ENCODE results near the gene OGN. TPM values are rescaled to one million over a fixed set of nuclear protein-coding genes. Genes with fewer than 3 reads are reported as not detected.

Gene OGN
- total RNA-seq, 2 experiments from 2014 or later = not detected

GRCh38 chr9:92373167-92373566, 31.2 kb downstream of the OGN start:
- H2AFZ ChIP-seq (ENCODE audit: low read length) = no peak overlapping the region
- no peak overlapping the region for H3K27ac ChIP-seq (ENCODE audit: low read depth, low read length, poor library complexity, severe bottlenecking)
- POLR2A ChIA-PET = interaction anchor here (0.5 kb wide), 1 partner anchor 332 kb away, joined by 5 read pairs; no protein-coding TSS in a partner anchor
- H3K79me2 ChIP-seq (ENCODE audit: insufficient read depth, low read depth, low read length) = no peaks in the 10 kb centered on the region
- intact Hi-C loops (cut with micrococcal nuclease; ENCODE audit: unreplicated experiment) = no loop called here
- H3K9me3 ChIP-seq (ENCODE audit: low read length) = peaks cover 10% of the 10 kb centered on the region; the same call in 1 of the 2 replicates
- no peak for TF ChIP-seq EZH2phosphoT487 (IDR thresholded peaks at IDR 0.05; ENCODE audit: borderline replicate concordance, low read depth, low read length)
- TF ChIP-seq CTCF (conservative IDR thresholded peaks at IDR 0.05; ENCODE audit: low read length) = no peak
- no TSS peak for BruUV-seq (replicated peaks)
- H3K9me2 ChIP-seq (ENCODE audit: insufficient read depth, low read length) = no peaks in the 10 kb centered on the region
- H3K4me2 ChIP-seq (ENCODE audit: low read length) = no peak overlapping the region
- CTCF ChIA-PET (ENCODE audit: unreplicated experiment) = no interaction called here
- peak; percentile 4 for DNase-seq (ENCODE audit: low spot score)
- H4K20me1 ChIP-seq (ENCODE audit: insufficient read depth, low read length) = no peaks in the 10 kb centered on the region
- peaks cover 20% of the 10 kb centered on the region; the same call in 1 of the 2 replicates for H3K36me3 ChIP-seq (ENCODE audit: insufficient read depth, low read length)
- no peaks in the 10 kb centered on the region for H3K4me1 ChIP-seq (ENCODE audit: insufficient read depth, low read length, poor library complexity, severe bottlenecking)
- no peak overlapping the region for H3K4me3 ChIP-seq (ENCODE audit: low read depth, low read length, poor library complexity, severe bottlenecking)

- no peaks in the 10 kb centered on the region for H3K4me1 ChIP-seq (ENCODE audit: insufficient read depth, low read length, poor library complexity, severe bottlenecking)
- H2AFZ ChIP-seq (ENCODE audit: low read length) = no peak overlapping the region
- H3K27ac ChIP-seq (ENCODE audit: low read depth, low read length, poor library complexity, severe bottlenecking) = no peak overlapping the region
- no peak overlapping the region for H3K4me2 ChIP-seq (ENCODE audit: low read length)
- H4K20me1 ChIP-seq (ENCODE audit: insufficient read depth, low read length) = no peaks in the 10 kb centered on the region
- DNase-seq (ENCODE audit: low spot score) = no peak
- no peaks in the 10 kb centered on the region for H3K79me2 ChIP-seq (ENCODE audit: insufficient read depth, low read depth, low read length)
- no TSS peak for BruUV-seq (replicated peaks)
- ChIA-PET CTCF (ENCODE audit: unreplicated experiment) (no interaction called here), POLR2A (no interaction called here)
- no peak for TF ChIP-seq EZH2phosphoT487 (IDR thresholded peaks at IDR 0.05; ENCODE audit: borderline replicate concordance, low read depth, low read length)
- TF ChIP-seq CTCF (conservative IDR thresholded peaks at IDR 0.05; ENCODE audit: low read length) = no peak
- H3K9me3 ChIP-seq (ENCODE audit: low read length) = peaks cover 10% of the 10 kb centered on the region; the same call in 1 of the 2 replicates
- intact Hi-C loops (cut with micrococcal nuclease; ENCODE audit: unreplicated experiment) = no loop called here
- H3K4me3 ChIP-seq (ENCODE audit: low read depth, low read length, poor library complexity, severe bottlenecking) = no peak overlapping the region
- no peaks in the 10 kb centered on the region for H3K9me2 ChIP-seq (ENCODE audit: insufficient read depth, low read length)
- H3K36me3 ChIP-seq (ENCODE audit: insufficient read depth, low read length) = peaks cover 32% of the 10 kb centered on the region
Measured at GRCh38 chr9:92369075-92369474, 35.3 kb downstream of the OGN start.

GRCh38 chr9:92360083-92360482, 44.3 kb downstream of the OGN start:
- Histone ChIP-seq H3K9me3 (ENCODE audit: low read length) (peaks cover 10% of the 10 kb centered on the region; the same call in 1 of the 2 replicates), H3K4me2 (ENCODE audit: low read length) (no peak overlapping the region), H2AFZ (ENCODE audit: low read length) (no peak overlapping the region), H3K4me3 (ENCODE audit: low read depth, low read length, poor library complexity, severe bottlenecking) (no peak overlapping the region), H3K4me1 (ENCODE audit: insufficient read depth, low read length, poor library complexity, severe bottlenecking) (no peaks in the 10 kb centered on the region), H3K79me2 (ENCODE audit: insufficient read depth, low read depth, low read length) (no peaks in the 10 kb centered on the region), H3K36me3 (ENCODE audit: insufficient read depth, low read length) (peaks cover 34% of the 10 kb centered on the region), H4K20me1 (ENCODE audit: insufficient read depth, low read length) (no peaks in the 10 kb centered on the region), H3K27ac (ENCODE audit: low read depth, low read length, poor library complexity, severe bottlenecking) (no peak overlapping the region), H3K9me2 (ENCODE audit: insufficient read depth, low read length) (no peaks in the 10 kb centered on the region)
- DNase-seq (ENCODE audit: low spot score) = no peak
- CTCF ChIA-PET (ENCODE audit: unreplicated experiment) = no interaction called here
- intact Hi-C loops (cut with micrococcal nuclease; ENCODE audit: unreplicated experiment) = no loop called here
- no TSS peak for BruUV-seq (replicated peaks)
- TF ChIP-seq EZH2phosphoT487 (IDR thresholded peaks at IDR 0.05; ENCODE audit: borderline replicate concordance, low read depth, low read length) = no peak
- no peak for TF ChIP-seq CTCF (conservative IDR thresholded peaks at IDR 0.05; ENCODE audit: low read length)
- POLR2A ChIA-PET = no interaction called here
